Pulmonary artery endothelial cell (primary cell): ENCODE results near the gene DIAPH2. TPM values are rescaled to one million over a fixed set of nuclear protein-coding genes. Genes with fewer than 3 reads are reported as not detected.
"Not testable (repeated sequence)": the region's sequence is repeated elsewhere in the genome, so short reads cannot be mapped to it uniquely, and the experiment has no call there.

ENCODE experiments used
- DNase-seq: peaks from one replicate; pipeline ENCODE4 v3.0.0-alpha.2; 2011; ENCODE audit warnings: low read depth, low spot score
- total RNA-seq: library from RNA; depleted of rRNA; stranded (reverse); fragments of >200 nt; gene quantifications from 2 replicates; pipeline ENCODE4 v1.2.3, GENCODE V29; 2014

The DIAPH2 gene
- total RNA-seq, 1 donor from 2014 or later, result 19.6 TPM

DNA sequence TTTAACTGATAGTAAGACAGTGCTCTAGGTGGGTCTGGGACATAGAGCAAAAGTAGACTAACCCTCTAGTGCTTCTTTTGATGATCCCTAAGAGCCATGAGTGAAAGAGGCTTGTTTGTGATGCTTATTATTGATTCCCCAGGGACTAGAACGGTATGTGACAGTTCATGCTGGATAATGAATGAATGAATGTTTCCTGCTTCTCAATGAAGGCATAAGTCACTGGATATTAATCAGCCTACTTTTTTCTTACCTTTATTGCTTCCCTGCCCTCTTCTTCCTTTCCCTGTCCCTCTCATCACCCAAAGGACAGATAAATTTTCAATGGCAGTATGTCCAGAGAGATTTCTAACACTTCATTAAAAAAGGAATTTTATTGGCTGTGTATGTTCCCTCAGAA, 685.3 kb downstream of the DIAPH2 start:
- no peak for DNase-seq

DNA sequence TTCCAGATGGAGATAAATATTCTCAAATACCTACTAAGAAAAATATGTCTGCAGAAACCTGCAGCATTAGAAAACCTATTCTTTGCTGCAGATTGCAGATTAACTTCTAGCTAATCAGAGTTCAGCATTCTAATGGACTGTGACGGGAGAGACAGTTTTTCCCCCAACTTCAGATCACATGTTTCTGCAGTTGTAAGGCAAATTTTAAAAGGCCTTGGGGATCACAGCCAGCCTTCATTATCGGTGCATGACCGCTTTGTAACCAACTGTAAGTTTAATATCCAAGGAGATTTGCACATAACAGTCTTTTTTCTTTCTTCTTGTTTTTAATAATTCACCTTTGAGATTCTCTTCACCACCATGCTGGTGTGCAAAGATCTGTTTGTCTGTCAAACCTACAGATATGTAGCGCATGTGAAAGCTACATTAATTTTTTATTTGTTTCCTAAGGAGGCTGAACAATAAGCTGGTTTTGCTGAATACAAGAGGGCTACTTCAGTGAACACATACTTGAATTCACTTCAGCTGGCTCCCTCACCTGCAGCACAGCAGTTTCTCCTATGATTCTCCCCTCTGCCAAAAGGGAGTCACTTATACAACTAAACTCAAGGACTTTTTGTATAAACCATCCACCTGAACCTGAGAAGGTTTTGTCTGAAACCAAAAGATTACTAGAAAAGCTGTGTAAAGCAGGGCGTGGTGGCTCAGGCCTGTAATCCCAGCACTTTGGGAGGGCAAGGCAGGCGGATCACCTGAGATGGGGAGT, 687.5 kb downstream of the DIAPH2 start:
- no peak for DNase-seq

DNA sequence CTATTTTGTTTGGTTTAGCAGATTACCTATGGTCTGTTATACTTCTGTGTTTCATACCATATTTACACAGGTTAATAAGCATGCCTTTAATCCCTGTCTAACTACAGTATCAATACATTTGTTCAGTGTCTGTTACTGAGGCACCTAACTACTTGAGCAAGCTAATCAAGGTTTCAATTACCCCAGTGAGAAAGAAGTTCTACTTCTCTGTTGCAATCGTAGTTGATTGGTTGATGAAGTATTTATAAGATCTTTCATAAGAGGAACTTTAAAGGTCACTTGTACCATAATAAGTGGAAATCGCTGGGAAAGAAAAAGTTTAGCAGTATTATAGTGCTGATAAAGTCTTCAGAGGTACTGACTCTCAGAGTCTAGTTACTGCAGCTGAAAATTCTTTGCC, 689.6 kb downstream of the DIAPH2 start:
- no peak for DNase-seq

DNA sequence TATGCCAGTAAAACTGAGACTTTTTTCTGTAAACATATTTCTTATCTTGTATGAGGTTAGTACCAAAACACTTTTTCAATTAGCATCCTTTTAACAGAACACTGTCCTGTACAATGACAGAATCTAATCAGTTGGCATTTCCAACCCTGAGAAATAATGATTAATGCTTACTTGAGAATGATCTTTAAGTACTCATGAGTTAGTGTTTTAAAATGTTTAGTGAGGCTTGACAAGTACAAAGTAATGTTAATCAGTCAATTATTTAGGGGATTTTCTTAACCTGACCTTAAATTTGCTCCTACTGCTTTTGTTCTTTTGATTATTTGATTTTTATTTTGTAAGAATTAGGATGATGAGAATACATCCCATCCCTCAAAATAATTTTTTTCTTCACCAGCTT, 695.6 kb downstream of the DIAPH2 start:
- DNase-seq, result no peak

DNA sequence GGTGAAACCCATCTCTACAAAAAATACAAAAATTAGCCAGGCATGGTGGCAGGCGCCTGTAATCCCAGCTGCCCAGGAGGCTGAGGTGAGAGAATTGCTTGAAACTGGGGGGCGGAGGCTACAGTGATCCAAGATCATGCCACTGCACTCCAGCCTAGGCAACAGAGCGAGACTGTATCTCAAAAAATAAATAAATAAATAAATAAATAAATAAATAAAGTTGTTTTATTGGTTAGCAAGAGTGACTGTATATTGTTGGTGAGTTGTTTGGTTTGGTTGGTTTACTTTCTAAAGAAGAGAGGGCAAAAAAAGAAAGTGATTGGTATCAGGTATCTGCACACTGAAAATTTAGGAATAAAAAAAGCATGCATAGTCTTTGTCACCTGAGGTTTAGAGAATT, 700.0 kb downstream of the DIAPH2 start:
- DNase-seq, result no peak

DNA sequence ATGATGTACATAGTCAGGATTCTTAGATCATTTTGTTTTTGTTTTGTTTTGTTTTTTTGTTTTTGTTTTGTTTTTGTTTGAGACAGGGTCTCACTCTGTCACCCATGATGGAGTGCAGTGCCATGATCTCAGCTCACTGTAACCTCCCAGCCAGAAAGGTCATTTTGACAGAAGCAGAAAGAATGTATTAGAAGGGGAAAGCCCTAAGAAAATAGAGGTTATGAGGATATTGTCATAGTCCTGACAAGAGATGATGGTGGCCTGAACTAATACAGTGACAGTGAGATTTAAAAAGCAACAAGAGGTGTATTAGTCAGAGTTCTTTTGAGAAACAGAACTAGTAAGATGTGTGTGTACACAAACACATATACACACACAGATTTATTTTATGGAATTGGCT, 702.4 kb downstream of the DIAPH2 start:
- DNase-seq, result no peak

DNA sequence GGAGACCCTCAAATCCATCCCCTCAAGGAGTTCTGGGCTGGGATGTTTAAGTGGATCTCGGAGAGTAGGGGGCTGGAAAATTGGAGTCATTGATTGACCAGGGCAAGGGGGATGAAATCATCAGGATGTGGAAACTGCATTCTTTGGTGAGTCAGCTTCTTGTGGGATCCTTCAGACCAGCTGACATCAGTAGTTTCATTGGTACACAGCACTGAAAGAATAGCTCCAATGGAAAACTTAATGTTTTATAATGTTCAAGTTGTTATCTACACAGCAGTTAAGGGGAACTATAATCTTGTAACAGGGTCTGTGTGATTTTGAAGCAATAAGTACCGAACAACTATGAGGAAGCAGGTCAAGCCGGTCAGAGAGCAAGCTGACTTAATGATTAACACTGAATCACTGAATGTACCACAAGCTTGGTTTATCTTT, 705.1 kb downstream of the DIAPH2 start:
- DNase-seq, result peak; percentile 40

DNA sequence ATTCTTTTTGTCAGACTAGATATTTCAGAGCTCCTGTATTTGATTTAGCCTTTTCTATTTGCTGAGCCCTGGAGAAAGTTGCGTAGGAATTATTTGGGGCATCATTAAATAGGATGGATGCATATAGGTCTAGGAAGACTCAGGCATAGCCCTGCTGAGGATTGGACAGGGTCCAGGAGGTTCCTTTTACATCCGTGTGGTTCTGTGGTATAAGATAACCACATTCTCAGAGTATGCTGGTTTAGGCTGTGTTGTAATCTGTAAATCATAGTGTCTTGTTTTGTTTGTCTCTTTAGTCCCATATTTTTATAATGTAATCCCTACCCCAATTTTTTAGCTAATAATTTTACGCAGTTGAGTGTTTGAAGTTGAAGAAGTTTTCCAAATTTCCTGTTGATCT, 712.7 kb downstream of the DIAPH2 start:
- DNase-seq, result no peak

DNA sequence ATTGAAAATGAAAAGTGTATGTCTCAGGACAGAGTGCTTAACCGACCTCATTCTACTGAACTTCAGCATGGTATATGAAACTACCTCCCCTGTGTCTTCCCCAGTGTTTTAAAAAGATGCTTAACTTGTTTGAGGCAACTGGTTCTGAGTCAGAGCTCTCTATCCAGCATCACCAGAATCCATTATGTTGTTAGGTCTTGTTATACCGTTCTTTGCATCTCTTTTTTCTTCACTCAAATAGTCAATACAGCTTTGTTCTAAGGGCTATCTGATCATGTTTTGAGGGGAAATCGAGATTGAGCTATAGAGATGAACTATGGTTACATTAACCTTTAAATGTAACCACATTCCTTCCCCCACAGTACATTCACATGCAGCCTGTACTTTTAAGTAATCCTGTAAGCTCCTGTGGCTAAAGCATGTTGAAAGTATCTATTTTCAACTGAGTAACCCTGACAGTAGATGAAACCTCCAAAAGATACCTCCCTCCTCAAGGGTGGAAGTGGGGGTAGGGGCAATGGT, 713.4 kb downstream of the DIAPH2 start:
- DNase-seq, result no peak

DNA sequence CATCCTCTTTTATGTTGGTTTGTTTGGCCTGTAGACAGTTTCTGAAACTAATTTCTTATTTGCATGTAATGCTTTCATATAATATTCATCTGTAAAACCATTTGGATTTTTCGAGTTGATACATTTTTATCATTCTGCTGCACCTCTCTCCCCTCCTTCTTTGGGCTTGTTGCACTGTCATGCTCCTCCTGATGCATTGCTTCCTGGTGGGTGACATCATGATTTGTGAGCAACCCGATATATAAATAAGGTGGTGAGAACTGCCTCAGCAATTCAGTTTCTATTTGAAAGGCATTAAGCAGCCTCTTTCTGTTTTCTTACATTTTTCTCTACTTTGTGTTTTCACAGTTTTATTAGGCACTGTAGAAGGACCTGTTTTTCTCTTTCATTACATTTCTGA, 714.8 kb downstream of the DIAPH2 start:
- no peak for DNase-seq

DNA sequence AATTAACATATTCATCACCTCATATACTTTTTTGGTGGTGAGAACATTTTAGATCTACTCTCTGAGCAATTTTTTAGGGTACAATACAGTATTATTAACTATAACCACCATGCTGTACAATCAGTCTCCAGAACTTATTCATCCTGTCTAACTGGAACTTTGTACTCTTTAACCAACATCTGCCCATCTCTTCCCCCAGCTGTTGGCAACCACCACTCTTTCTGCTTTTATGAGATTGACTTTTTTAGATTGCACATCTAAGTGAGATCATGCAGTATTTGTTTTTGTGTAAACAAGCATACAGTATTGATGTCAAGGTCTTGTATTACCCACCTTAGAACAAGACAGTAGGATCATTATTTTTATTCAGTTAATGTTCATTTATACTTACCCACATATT, 715.9 kb downstream of the DIAPH2 start:
- no peak for DNase-seq

DNA sequence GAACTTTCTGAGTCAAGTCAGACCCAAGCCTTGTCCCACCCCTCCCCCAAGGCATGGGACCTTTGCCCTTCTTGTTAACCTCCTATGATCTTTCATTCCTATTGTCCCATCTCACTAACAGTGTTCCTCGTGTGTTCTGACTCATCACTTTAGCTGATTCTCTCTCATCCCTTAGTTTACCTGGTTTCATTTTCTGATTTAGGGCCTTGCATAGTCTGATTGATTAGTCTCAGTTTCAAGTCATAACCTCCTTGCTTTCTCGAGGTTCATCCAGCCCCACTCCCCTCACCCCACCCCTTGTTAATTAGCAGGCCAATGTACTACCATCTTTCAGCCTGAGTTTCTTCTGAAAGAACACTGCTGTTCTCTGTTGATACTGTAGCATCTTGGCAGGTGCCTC, 716.5 kb downstream of the DIAPH2 start:
- DNase-seq, result no peak

DNA sequence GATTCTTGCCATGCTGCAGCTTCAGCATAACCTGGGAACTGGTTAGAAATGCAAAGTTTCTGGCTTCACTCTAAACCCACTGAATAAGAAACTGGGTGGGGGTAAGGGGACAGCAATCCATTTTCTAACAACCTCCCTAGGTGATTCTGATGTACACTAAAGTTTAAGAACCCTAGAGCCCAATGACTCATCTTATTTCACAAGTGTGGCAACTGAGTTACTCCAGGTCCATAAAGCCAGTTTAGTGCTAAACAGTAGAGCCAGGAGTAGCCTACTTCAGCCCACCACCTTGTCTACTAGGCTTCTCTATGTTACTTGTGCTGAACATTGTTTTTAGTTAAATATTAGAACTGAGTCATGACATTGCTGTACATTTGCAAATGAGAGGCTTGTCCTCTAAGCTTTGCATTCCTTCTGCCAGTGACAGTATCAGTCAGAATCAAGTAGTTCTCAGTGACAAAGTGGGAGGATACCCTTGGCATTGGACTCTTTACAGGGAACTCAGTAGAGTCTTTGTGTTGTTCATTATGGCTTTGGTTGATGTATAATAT, 717.0 kb downstream of the DIAPH2 start:
- no peak for DNase-seq

DNA sequence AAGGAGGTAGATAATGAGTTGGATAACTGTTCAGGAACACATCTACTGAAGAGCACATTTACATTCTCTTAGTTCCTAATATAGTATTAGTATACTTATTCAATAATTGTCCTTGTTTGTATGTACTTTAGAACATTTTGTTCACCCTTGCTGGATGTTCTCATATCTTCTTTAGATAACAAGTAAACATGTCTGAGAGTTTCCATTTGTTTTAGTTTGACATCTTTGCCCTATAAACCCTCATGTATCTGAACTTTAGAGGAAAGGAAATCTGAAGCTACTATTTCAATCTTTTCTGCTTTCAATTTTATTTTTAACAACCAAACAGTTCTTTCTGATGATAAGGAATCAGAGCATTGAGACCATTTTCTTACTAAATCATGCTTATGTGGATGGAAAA, 717.7 kb downstream of the DIAPH2 start:
- no peak for DNase-seq

DNA sequence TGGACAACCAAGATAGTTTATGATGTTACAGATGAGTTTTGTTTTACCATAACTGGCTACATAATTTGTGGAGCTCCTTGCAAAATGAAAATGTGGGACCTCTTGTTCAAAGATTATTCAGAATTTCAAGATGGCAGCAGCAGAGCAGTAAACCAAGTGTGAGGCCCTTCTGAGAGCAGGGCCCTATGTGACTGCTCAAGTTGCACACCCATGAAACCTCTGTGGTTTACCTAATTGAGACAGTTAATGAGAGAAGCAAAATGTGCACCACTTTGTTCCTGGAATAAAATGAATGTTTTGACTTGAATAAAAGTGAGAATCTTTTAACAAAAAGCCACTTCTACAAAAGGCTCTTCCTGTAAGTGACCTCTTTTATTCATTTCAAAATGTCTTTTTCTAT, 718.3 kb downstream of the DIAPH2 start:
- no peak for DNase-seq

DNA sequence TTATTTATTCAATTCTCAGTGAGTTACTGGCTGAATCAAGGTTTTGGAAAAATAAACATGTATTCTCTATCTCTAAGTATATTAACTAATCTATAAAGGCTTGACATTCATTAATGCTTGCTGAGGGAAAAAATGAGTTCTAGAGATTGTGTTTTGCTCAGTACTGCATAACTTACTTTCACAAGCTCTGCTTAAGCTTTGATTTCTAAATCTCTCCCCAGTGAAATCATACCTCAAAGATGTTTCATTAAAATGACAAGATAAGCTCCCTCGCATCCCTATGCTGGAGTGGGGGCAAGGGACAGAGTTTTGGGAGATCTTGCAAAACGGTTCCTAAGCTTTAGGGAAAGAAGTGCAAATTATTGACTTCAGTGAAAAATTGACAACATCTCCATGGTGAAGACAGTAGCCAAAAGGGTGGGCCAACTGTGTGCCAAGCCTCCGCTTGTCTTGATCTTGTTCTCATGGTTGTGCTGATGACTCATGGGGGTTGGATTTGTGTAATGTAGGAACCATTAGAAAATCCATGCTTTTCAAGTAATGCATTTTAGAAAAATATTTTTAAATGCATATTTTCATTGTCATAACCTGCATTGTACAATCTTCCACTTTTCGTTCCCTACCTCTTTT, 720.5 kb downstream of the DIAPH2 start:
- DNase-seq, result no peak

DNA sequence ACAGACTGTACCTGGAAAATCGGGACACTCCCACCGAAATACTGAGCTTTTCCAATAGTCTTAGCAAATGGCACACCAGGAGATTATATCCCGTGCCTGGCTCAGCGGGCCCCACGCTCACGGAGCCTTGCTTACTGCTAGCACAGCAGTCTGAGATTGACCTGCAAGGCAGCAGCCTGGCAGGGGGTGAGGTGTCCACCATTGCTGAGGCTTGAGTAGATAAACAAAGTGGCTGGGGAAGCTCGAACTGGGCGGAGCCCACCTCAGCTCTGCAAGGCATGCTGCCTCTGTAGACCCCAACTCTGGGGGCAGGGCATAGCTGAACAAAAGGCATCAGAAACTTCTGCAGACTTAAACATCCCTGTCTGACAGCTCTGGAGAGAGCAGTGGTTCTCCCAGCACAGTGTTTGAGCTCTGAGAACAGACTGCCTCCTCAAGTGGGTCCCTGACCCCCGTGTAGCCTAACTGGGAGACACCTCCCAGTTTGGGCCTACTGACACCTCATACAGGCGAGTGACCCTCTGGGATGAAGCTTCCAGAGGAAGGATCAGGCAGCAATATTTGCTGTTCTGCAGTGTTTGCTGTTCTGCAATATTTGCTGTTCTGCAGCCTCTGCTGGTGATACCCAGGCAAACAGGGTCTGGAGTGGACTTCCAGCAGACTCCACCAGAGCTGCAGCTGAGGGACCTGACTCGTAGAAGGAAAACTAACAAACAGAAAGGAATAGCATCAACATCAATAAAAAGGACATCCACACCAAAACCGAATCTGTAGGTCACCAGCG, 725.2 kb downstream of the DIAPH2 start:
- DNase-seq, result not testable (repeated sequence)

DNA sequence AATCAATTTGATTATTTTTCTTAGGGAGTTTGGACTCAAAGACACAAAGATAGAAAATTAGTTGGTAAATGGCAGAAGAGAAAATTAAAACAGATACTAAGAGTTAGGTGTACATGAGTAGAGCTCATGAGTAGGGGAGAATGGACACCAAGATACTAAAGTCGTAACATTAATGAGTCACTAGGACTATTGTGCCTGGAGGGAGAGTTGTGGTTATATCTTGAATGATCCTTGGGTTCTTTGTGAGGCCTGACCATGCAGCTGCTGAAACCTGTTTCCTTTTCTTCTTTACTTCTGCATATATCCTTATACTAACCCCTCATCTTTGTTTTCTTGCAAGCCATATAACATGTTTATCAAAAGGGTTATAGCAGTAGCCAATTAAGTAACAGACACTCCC, 731.8 kb downstream of the DIAPH2 start:
- DNase-seq, result no peak

DNA sequence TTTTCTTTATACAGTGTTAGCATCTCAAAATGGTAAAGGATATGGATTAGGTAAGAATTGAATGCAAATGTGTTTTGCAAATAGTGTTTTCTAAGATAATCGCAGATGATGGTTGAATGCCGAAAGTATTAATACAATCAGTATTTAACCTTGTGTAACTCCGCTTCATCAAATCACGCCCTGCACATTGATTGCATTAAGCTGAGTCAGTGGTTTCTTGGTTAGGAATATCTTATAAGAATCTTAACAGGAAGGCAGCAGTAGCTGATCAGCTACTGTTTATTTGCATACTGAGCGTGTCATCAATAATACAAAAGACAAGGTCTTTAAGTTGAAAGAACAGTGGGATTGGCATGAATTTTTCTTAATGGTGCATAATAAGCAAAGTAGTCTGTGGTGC, 744.5 kb downstream of the DIAPH2 start:
- DNase-seq, result no peak

DNA sequence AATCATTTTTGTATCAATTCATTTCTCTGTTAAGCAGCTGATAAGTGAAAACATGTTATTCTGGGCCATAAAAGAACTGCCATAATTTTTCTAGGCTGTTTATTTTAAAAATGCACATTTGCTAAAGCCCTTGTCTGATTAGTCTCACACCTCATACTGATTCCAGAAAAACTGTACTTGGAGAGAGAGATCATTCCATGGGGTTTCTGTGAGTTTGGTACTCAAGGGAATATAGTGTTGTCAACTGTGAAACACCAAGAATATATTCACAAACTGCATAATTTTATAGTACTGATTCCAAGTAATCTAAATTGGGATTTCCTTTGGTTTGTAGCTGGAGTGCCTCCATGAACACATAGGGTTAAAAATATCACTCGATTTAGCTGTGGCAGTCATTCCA, 746.6 kb downstream of the DIAPH2 start:
- no peak for DNase-seq

DNA sequence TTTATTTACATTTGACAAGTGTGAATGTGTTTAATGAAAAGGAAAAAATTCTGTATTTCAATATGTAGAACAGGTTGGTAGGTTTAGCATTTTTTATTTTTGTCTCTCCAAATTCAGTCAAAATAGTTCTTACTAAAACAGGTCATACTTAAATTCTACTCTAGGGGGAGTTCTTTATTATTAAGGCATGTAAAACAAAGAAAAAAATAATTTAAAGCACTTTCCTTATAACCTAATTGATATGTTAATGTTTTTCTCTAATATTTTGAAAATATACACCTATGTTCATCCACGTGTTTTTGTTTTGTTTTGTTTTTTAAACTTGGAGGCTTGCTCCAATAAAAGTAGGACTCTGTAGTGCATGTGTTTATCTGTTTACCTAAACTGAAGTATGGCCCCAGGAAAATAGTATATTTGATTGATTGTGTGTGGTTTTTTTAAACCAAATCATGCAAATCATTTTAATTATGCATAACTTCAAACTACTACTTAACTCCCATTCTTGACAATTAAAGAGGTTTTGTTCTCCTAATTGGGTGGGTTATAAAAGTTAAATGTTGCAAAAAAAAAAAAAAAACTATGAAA, 761.7 kb downstream of the DIAPH2 start:
- DNase-seq, result no peak

DNA sequence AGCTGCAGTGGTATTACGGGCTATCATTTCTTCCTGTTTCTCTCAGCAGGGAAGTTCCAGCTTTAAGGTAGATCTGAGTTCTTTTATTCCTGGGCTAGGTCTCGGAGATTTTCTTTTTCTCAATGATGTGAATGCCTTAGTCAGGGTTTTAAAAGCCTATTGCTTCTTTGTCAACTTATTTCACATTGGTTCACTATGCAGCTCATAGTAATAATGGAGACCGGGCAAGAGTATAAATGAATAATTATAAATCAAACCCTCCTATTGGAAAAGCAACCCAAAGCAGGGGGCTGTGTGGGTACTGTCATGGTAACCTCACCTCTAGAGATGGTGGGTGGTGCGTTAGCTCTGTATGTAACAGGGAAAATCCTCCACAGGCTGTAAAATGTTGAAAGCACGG, 762.7 kb downstream of the DIAPH2 start:
- DNase-seq, result no peak
